Osteoblast (primary cell): ENCODE results near the gene UPF3A. TPM values are rescaled to one million over a fixed set of nuclear protein-coding genes. Genes with fewer than 3 reads are reported as not detected.
A peak's percentile ranks its signal among the peaks of the same experiment; 100 is the strongest.
"Not testable (repeated sequence)": the region's sequence is repeated elsewhere in the genome, so short reads cannot be mapped to it uniquely, and the experiment has no call there.

Source experiments
- DNase-seq: peaks from one replicate; pipeline ENCODE4 v3.0.0; 2011; ENCODE audit warnings: low spot score, mixed read lengths; ENCODE audit not compliant: insufficient read length; ENCODE audit errors: missing footprints
- H2AFZ ChIP-seq: 2 replicates; pipeline ENCODE4 v1.6.0; 2011; ENCODE audit warnings: mild to moderate bottlenecking, low read length
- H3K27ac ChIP-seq: 2 replicates; pipeline ENCODE4 v1.5.1; 2011; ENCODE audit warnings: mild to moderate bottlenecking, low read depth, low read length, moderate library complexity
- H3K27me3 ChIP-seq: 2 replicates; pipeline ENCODE4 v1.6.0; 2012; ENCODE audit warnings: mild to moderate bottlenecking, control low read depth, inconsistent platforms, low read length, moderate library complexity; ENCODE audit not compliant: insufficient read depth
- H3K36me3 ChIP-seq: 2 replicates; pipeline ENCODE4 v1.5.1; 2011; ENCODE audit warnings: mild to moderate bottlenecking, low read length, control low read depth, moderate library complexity; ENCODE audit not compliant: insufficient read depth
- H3K4me1 ChIP-seq: 2 replicates; pipeline ENCODE4 v1.5.1; 2011; ENCODE audit warnings: mild to moderate bottlenecking, low read length, control low read depth, moderate library complexity; ENCODE audit not compliant: insufficient read depth
- H3K4me2 ChIP-seq: 2 replicates; pipeline ENCODE4 v1.6.0; 2011; ENCODE audit warnings: mild to moderate bottlenecking, low read length; ENCODE audit not compliant: insufficient read depth
- H3K4me3 ChIP-seq: fragments of 200-600 bp; sonication (generic); 3 replicates; pipeline ENCODE4 v1.5.1; 2012; ENCODE audit warnings: mild to moderate bottlenecking, low read length, inconsistent platforms; ENCODE audit not compliant: insufficient read depth
- H3K79me2 ChIP-seq: 2 replicates; pipeline ENCODE4 v1.6.0; 2012; ENCODE audit warnings: mild to moderate bottlenecking, low read length, control low read depth, inconsistent platforms; ENCODE audit not compliant: insufficient read depth
- H3K9me3 ChIP-seq: 2 replicates; pipeline ENCODE4 v1.5.1; 2011; ENCODE audit warnings: low read depth, low read length, control low read depth
- H4K20me1 ChIP-seq: 2 replicates; pipeline ENCODE4 v1.6.0; 2012; ENCODE audit warnings: mild to moderate bottlenecking, low read length, control low read depth; ENCODE audit not compliant: insufficient read depth
- CTCF ChIP-seq: IDR thresholded peaks from 2 replicates; pipeline ENCODE4 v1.5.1; 2011; ENCODE audit warnings: mild to moderate bottlenecking, low read depth, low read length, moderate library complexity; ENCODE audit errors: extremely low read depth
- total RNA-seq: library from RNA; depleted of rRNA; stranded (reverse); fragments of >200 nt; gene quantifications from 2 replicates; pipeline ENCODE4 v1.2.3, GENCODE V29; 2012

Gene UPF3A
- total RNA-seq, 1 donor: 25.0 TPM

DNA sequence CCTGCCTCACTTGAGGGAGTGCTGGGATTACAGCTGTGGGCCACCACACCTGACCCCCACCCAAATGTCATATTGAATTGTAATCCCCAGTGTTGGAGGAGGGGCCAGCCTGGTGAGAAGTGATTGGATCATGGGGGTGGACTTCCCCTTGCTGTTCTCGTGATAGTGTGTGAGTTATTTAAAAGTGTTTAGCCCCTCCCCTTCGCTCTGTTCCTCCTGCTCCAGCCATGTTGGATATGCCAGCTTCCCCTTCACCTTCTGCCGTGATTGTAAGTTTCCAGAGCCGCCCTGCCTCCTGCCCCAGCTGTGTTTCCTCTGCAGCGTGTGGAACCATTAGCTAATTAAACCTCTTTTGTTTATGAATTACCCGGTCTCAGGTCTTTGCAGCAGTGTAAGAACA is 46.6 kb downstream of the UPF3A start:
- no peaks in the 10 kb centered on the region for H3K27me3 ChIP-seq
- peaks cover 6% of the 10 kb centered on the region for H4K20me1 ChIP-seq
- peaks cover 34% of the 10 kb centered on the region for H3K79me2 ChIP-seq
- H3K4me3 ChIP-seq: no peak overlapping the region
- no peak for TF ChIP-seq CTCF
- H3K4me1 ChIP-seq: no peaks in the 10 kb centered on the region
- no peak overlapping the region for H3K4me2 ChIP-seq
- peaks cover 48% of the 10 kb centered on the region for H3K36me3 ChIP-seq
- H3K9me3 ChIP-seq: no peaks in the 10 kb centered on the region
- no peak for DNase-seq
- no peak overlapping the region for H2AFZ ChIP-seq
- H3K27ac ChIP-seq: no peak overlapping the region

DNA sequence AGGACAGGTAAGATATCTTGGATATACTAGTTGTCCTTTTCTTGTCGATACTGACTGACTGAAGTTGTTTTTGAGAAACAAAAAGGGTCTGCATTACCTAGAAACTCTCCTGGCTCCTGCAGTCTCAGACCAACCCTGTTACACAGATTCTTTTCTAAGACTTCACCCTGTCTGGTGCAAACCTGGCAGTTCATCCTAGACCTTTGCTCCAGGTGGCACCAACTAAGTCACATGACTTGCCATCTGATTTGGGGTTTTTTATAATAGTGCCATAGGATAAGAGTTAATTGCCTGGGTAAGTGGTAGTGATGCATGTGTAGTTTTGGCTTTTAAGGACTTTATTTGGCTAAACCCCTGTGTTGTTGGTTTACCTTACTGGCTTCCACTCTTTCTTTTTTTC is 47.2 kb downstream of the UPF3A start:
- no peaks in the 10 kb centered on the region for H3K27me3 ChIP-seq
- no peak overlapping the region for H3K4me3 ChIP-seq
- H2AFZ ChIP-seq: no peak overlapping the region
- H3K4me2 ChIP-seq: no peak overlapping the region
- peaks cover 43% of the 10 kb centered on the region for H3K36me3 ChIP-seq
- H3K4me1 ChIP-seq: no peaks in the 10 kb centered on the region
- H3K9me3 ChIP-seq: no peaks in the 10 kb centered on the region
- no peak for TF ChIP-seq CTCF
- no peak overlapping the region for H3K27ac ChIP-seq
- H4K20me1 ChIP-seq: peaks cover 6% of the 10 kb centered on the region
- peaks cover 29% of the 10 kb centered on the region for H3K79me2 ChIP-seq
- no peak for DNase-seq

DNA sequence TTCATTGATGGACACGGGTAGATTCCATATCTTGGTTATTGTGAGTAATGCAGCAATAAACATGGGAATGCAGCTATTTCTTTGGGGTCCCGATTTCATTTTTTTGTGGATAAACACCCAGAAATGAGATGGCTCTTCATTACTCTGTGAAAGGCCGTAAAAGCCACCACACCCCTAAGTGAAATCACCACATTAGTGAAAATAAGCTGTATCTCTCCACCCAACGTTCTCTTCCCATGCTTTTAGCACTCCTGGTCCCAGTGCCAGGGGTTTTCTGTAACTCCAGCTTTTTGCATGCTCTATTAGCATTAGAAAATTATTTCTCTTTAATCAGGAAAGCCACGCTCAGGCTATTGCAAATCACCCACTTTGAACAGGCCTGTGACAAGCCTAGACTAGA is 48.7 kb downstream of the UPF3A start:
- Histone ChIP-seq H3K4me2 (no peak overlapping the region), H3K9me3 (no peaks in the 10 kb centered on the region), H3K27ac (no peak overlapping the region), H3K36me3 (peaks cover 28% of the 10 kb centered on the region), H4K20me1 (peaks cover 3% of the 10 kb centered on the region), H3K4me3 (no peak overlapping the region), H3K4me1 (peaks cover 3% of the 10 kb centered on the region), H3K79me2 (peaks cover 14% of the 10 kb centered on the region), H3K27me3 (no peaks in the 10 kb centered on the region), H2AFZ (no peak overlapping the region)
- TF ChIP-seq CTCF: no peak
- DNase-seq: no peak

DNA sequence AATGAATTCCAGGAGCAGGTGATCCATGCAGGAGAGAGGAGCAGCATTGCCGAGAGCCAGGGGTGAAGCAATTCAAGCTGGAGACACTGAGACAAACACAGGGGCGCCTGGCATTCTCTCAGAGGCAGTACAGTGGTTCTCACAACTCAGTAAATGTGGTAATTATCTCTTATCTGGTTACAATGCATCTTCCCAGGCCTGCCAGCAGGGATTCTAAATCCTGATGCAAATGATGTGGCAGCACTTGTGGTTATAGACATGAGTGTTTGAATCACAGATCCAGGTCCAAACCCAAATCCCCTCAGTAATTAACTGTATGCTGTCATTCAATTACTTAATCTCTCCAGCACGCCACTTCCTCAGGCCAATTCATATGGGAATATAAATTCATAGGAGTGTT is 52.5 kb downstream of the UPF3A start:
- not testable (repeated sequence) for H3K27ac ChIP-seq, H3K4me1 ChIP-seq, H2AFZ ChIP-seq, H4K20me1 ChIP-seq, H3K79me2 ChIP-seq, DNase-seq, H3K27me3 ChIP-seq, H3K9me3 ChIP-seq, H3K4me3 ChIP-seq, H3K36me3 ChIP-seq
- peak overlapping the region; percentile 2 for H3K4me2 ChIP-seq
